Thymus (tissue), 11 donors: ENCODE results near the gene DISC1. TPM values are rescaled to one million over a fixed set of nuclear protein-coding genes. Genes with fewer than 3 reads are reported as not detected.

Source experiments
- DNase-seq, 9 donors: peaks; one replicate each; pipeline ENCODE4 v3.0.0-alpha.2; 2013; ENCODE audit warnings: low spot score in 9 of 9, low read depth in 6 of 9, missing footprints in 1 of 9
- H3K27ac ChIP-seq, 2 donors: one replicate each; pipeline ENCODE4 v1.5.1; 2013; ENCODE audit warnings: control low read depth in 1 of 2, low read depth in 1 of 2, low read length in 1 of 2, mild to moderate bottlenecking in 1 of 2, moderate library complexity in 1 of 2
- H3K27me3 ChIP-seq, 2 donors: one replicate each; pipeline ENCODE4 v1.5.1; 2013; ENCODE audit warnings: low read length in 1 of 2; ENCODE audit not compliant: control insufficient read depth in 2 of 2, insufficient read depth in 1 of 2
- H3K36me3 ChIP-seq, 2 donors: one replicate each; pipeline ENCODE4 v1.5.1; 2013; ENCODE audit warnings: low read length in 1 of 2, mild to moderate bottlenecking in 1 of 2, moderate library complexity in 1 of 2; ENCODE audit not compliant: control insufficient read depth in 2 of 2, insufficient read depth in 2 of 2
- H3K4me1 ChIP-seq, 2 donors: one replicate each; pipeline ENCODE4 v1.5.1; 2013; ENCODE audit warnings: low read length in 2 of 2; ENCODE audit not compliant: control insufficient read depth in 2 of 2, insufficient read depth in 2 of 2
- H3K4me3 ChIP-seq, 2 donors: one replicate each; pipeline ENCODE4 v1.5.1; 2013; ENCODE audit warnings: low read length in 2 of 2, control low read depth in 1 of 2, mild to moderate bottlenecking in 1 of 2
- H3K9me3 ChIP-seq, 2 donors: one replicate each; pipeline ENCODE4 v1.5.1; 2013; ENCODE audit warnings: low read length in 1 of 2, mild to moderate bottlenecking in 1 of 2; ENCODE audit not compliant: control insufficient read depth in 2 of 2, insufficient read depth in 1 of 2
- WGBS: extraction: QIAGEN DNeasy Blood & Tissue Kit; methylation state at CpG from one replicate; pipeline ENCODE4 v1.1.7; 2013; 5-methylcytosine and 5-hydroxymethylcytosine counted together
- polyA plus RNA-seq: library from polyadenylated mRNA; stranded (reverse); fragments of 200-250 nt; gene quantifications from one replicate; pipeline ENCODE4 v1.2.3, GENCODE V29; 2013
- total RNA-seq: library from RNA; stranded (reverse); fragments of 120-200 nt; gene quantifications from one replicate; pipeline ENCODE4 v1.2.4, GENCODE V29; 2013
- donor health status: healthy.

DISC1 gene
- total and polyA plus RNA-seq, 2 donors: 4.4 to 5.3 TPM

DNA sequence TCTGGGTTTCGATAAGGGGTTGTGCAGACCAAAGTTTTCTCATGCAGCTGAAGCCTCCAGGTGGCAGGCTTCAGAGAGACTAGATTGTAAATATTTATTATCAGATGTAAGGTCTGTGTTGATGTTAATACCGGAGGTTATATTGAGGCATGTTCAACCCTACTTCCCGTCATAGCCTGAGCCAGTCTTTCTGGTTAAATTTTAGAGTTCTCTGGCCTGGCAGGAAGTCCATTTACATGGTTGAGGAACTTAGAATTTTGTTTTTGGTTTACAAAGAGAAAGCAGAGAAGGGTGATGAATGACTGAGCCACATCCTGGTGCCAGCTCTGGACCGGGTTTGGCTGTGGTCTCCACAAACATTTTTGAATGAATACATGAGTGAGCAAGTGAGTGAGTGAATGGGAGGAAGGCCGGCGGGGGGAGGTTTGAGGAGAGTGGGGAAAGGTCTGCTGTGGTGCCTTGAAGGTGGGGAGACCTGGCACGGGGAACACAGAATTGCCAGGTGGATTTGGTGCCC lies 218.5 kb downstream of the DISC1 start:
- Histone ChIP-seq H3K27me3 (no peaks in the 10 kb centered on the region), H3K36me3 (no peaks in the 10 kb centered on the region), H3K4me1 (no peaks in the 10 kb centered on the region), H3K27ac (no peak overlapping the region), H3K4me3 (no peak overlapping the region), H3K9me3 (no peaks in the 10 kb centered on the region)
- WGBS: 35% methylated on average over 7 of the region's 7 CpGs
- no peak for DNase-seq

GRCh38 chr1:231847612-231848397 lies 221.2 kb downstream of the DISC1 start:
- no peak overlapping the region for H3K4me3 ChIP-seq
- no peaks in the 10 kb centered on the region for H3K9me3 ChIP-seq
- no peak overlapping the region for H3K27ac ChIP-seq
- 91% methylated on average over 7 of the region's 7 CpGs for WGBS
- H3K36me3 ChIP-seq: no peaks in the 10 kb centered on the region
- H3K27me3 ChIP-seq: no peaks in the 10 kb centered on the region
- no peak for DNase-seq
- no peaks in the 10 kb centered on the region for H3K4me1 ChIP-seq

DNA sequence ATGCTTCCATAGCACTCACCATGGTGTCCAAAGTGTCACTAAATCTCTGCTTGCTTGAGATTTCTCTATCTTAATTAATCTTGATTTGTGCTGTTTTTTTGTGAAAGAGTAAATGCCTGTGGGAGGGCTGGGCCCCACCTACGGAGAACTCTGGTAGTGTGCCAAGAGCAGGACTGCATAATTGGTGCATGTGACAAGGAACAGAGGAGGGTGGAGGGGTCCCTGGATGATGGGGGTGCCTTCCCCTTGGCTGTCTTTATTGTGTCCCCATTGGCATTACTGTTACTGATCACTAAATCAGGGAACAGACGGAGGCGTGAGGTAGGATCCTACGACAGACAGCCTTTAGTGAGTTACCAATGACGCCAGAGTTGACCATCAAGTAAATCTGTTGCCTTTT lies 223.4 kb downstream of the DISC1 start:
- Histone ChIP-seq H3K36me3 (no peaks in the 10 kb centered on the region), H3K9me3 (no peaks in the 10 kb centered on the region), H3K4me3 (no peak overlapping the region), H3K27ac (no peak overlapping the region), H3K4me1 (no peaks in the 10 kb centered on the region), H3K27me3 (no peaks in the 10 kb centered on the region)
- no peak for DNase-seq
- 96% methylated on average over 5 of the region's 5 CpGs for WGBS

DNA sequence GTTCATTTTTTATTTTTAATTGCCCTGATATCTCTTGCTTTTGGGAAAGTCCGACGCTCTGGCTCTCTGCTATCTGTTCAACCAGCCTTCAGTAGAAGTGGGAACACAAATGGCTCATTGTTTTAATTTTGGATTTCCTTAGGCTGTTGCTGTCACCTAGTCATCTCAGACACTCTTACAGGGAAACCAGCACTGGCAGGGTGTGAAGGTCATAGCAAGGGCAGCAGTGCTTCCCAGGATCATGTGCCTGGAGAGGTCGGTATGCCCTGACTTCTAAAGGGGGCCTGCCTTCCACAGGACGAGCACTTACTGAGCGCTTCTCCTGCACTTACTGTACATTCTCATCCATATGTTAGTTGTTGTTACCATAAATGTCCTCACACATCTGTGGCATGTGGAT lies 224.2 kb downstream of the DISC1 start:
- Histone ChIP-seq H3K27ac (no peak overlapping the region), H3K27me3 (no peaks in the 10 kb centered on the region), H3K4me1 (no peaks in the 10 kb centered on the region), H3K9me3 (no peaks in the 10 kb centered on the region), H3K4me3 (no peak overlapping the region), H3K36me3 (no peaks in the 10 kb centered on the region)
- no peak for DNase-seq
- WGBS: 97% methylated on average over 5 of the region's 5 CpGs

GRCh38 chr1:231853588-231854207 lies 227.1 kb downstream of the DISC1 start:
- 97% methylated on average over 7 of the region's 7 CpGs for WGBS
- DNase-seq: no peak
- H3K27ac ChIP-seq: no peak overlapping the region
- no peaks in the 10 kb centered on the region for H3K4me1 ChIP-seq
- H3K27me3 ChIP-seq: no peaks in the 10 kb centered on the region
- H3K4me3 ChIP-seq: no peak overlapping the region
- no peaks in the 10 kb centered on the region for H3K36me3 ChIP-seq
- H3K9me3 ChIP-seq: no peaks in the 10 kb centered on the region

- Histone ChIP-seq H3K36me3 (no peaks in the 10 kb centered on the region), H3K4me3 (no peak overlapping the region), H3K27ac (no peak overlapping the region), H3K4me1 (no peaks in the 10 kb centered on the region), H3K27me3 (no peaks in the 10 kb centered on the region), H3K9me3 (no peaks in the 10 kb centered on the region)
- DNase-seq: no peak
- 96% methylated on average over 1 of the region's 1 CpG for WGBS
These were observed 228.8 kb downstream of the DISC1 start for GRCh38 chr1:231855361-231855760.

DNA sequence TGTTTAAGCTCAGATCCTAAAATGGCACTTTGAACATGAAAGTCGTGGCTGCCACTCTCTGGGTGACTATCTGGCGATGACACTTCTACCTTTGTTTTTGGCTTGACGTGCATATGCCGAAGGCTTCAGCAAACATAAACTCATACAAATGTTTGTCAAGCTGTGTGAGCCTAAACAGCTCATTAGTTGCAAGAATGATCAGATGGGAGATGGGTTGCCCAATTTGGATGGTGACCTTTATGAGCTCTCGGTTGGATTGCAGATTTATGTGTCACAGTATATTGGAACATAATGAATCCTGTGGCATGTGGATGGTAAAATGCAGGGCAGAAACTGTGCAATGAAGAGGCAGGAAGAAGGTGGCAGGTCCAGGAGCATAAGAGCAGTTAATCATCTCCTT lies 229.3 kb downstream of the DISC1 start:
- Histone ChIP-seq H3K4me1 (no peaks in the 10 kb centered on the region), H3K4me3 (no peak overlapping the region), H3K36me3 (no peaks in the 10 kb centered on the region), H3K27ac (no peak overlapping the region), H3K9me3 (no peaks in the 10 kb centered on the region), H3K27me3 (no peaks in the 10 kb centered on the region)
- no peak for DNase-seq
- WGBS: 98% methylated on average over 5 of the region's 5 CpGs

- no peaks in the 10 kb centered on the region for H3K36me3 ChIP-seq
- H3K9me3 ChIP-seq: no peaks in the 10 kb centered on the region
- H3K4me3 ChIP-seq: no peak overlapping the region
- DNase-seq: no peak
- no peaks in the 10 kb centered on the region for H3K4me1 ChIP-seq
- no peak overlapping the region for H3K27ac ChIP-seq
- WGBS: 96% methylated on average over 3 of the region's 3 CpGs
- H3K27me3 ChIP-seq: no peaks in the 10 kb centered on the region
These were observed 229.8 kb downstream of the DISC1 start for GRCh38 chr1:231856426-231856825.

- Histone ChIP-seq H3K27me3 (no peaks in the 10 kb centered on the region), H3K4me3 (no peak overlapping the region), H3K27ac (no peak overlapping the region), H3K9me3 (no peaks in the 10 kb centered on the region), H3K4me1 (no peaks in the 10 kb centered on the region), H3K36me3 (no peaks in the 10 kb centered on the region)
- no peak for DNase-seq
- over 99% methylated on average over 4 of the region's 4 CpGs for WGBS
These were observed 230.3 kb downstream of the DISC1 start for GRCh38 chr1:231856894-231857293.
